Natural killer cell (primary cell): Measurements from ENCODE around the gene CBARP. TPM values are rescaled to one million over a fixed set of nuclear protein-coding genes. Genes with fewer than 3 reads are reported as not detected.

Experiments
- ATAC-seq, 3 donors: fragments of 150-1000 bp in 2 of 3; fragments of 200-7000 bp in 1 of 3; cut with Tn5 transposase; 1 replicate in 1 of 3; 2 replicates in 2 of 3; pipeline ENCODE4 v1.10.0; 2021; ENCODE audit warnings: mild to moderate bottlenecking in 2 of 3, moderate library complexity in 2 of 3
- DNase-seq, 2 donors: peaks; one replicate each; pipeline versions ENCODE4 v3.0.0 to v3.0.0-alpha.2; 2013 to 2021; ENCODE audit warnings: mixed read lengths in 1 of 2
- H3K27ac ChIP-seq: one replicate; pipeline ENCODE4 v1.5.1; 2013; ENCODE audit warnings: mild to moderate bottlenecking, low read length
- H3K27me3 ChIP-seq: one replicate; pipeline ENCODE4 v1.6.1; 2013; ENCODE audit warnings: low read length; ENCODE audit not compliant: control insufficient read depth, insufficient read depth
- H3K36me3 ChIP-seq: one replicate; pipeline ENCODE4 v1.6.1; 2013; ENCODE audit warnings: low read length; ENCODE audit not compliant: control insufficient read depth, insufficient read depth
- H3K4me1 ChIP-seq: one replicate; pipeline ENCODE4 v1.6.1; 2013; ENCODE audit warnings: low read length; ENCODE audit not compliant: control insufficient read depth, insufficient read depth
- H3K4me3 ChIP-seq: one replicate; pipeline ENCODE4 v1.5.1; 2013; ENCODE audit warnings: low read length
- H3K9me3 ChIP-seq: one replicate; pipeline ENCODE4 v1.6.1; 2013; ENCODE audit warnings: low read length; ENCODE audit not compliant: control insufficient read depth, insufficient read depth
- H3K27ac Mint-ChIP-seq, 2 donors: one replicate each; pipeline ENCODE4 v1.8.0; 2022; ENCODE audit warnings: mild to moderate bottlenecking in 2 of 2, mixed read lengths in 2 of 2, moderate library complexity in 1 of 2
- H3K27me3 Mint-ChIP-seq, 2 donors: one replicate each; pipeline ENCODE4 v1.8.0; 2022; ENCODE audit warnings: low read depth in 2 of 2, mixed read lengths in 2 of 2
- H3K36me3 Mint-ChIP-seq: one replicate; pipeline ENCODE4 v1.8.0; 2022; ENCODE audit warnings: mixed read lengths
- H3K4me1 Mint-ChIP-seq, 2 donors: one replicate each; pipeline ENCODE4 v1.8.0; 2022; ENCODE audit warnings: mixed read lengths in 2 of 2
- H3K4me3 Mint-ChIP-seq: one replicate; pipeline ENCODE4 v1.8.0; 2022; ENCODE audit warnings: mild to moderate bottlenecking, moderate library complexity, mixed read lengths
- H3K9me3 Mint-ChIP-seq, 2 donors: one replicate each; pipeline ENCODE4 v1.8.0; 2022; ENCODE audit warnings: mixed read lengths in 2 of 2
- CTCF ChIP-seq: fragments of 200-600 bp; IDR thresholded peaks from one replicate; pipeline ENCODE4 v1.8.0; 2022; ENCODE audit warnings: antibody characterized with exemption
- WGBS: methylation state at CpG from one replicate; pipeline ENCODE4 v1.1.7; 2013; ENCODE audit warnings: missing lambda C conversion rate; ENCODE audit not compliant: insufficient coverage; 5-methylcytosine and 5-hydroxymethylcytosine counted together
- intact Hi-C: fragments of 100-400 bp; cut with micrococcal nuclease; formaldehyde crosslinking; loops from one replicate; pipeline ENCODE4 v1.14.2; 2022
- total RNA-seq, 4 donors: library from RNA; stranded (reverse); fragments of 120-200 nt in 1 of 4; gene quantifications; one replicate each; pipeline versions ENCODE4 v1.2.3 to v1.2.4, GENCODE V29; 2013 to 2022

The CBARP gene
- total RNA-seq, 3 donors from 2014 or later (not counting 1 experiment from before 2014, with no cell fraction given) = 0.14 to 0.41 TPM; not detected in 1

- no peak overlapping the region for H3K27ac ChIP-seq
- intact Hi-C loops = no loop called here
- Mint-ChIP-seq H3K27me3 (peaks cover 12 to 22% of the 10 kb centered on the region in 2 donors), H3K9me3 (no peaks in the 10 kb centered on the region), H3K36me3 (no peaks in the 10 kb centered on the region), H3K4me1 (peaks cover 8 to 26% of the 10 kb centered on the region in 2 donors), H3K4me3 (no peak overlapping the region), H3K27ac (no peak overlapping the region)
- TF ChIP-seq CTCF = no peak
- peaks cover 17% of the 10 kb centered on the region for H3K4me1 ChIP-seq
- peaks cover 6% of the 10 kb centered on the region for H3K36me3 ChIP-seq
- ATAC-seq = no peak
- 86% methylated on average over 28 of the region's 29 CpGs for WGBS
- no peak for DNase-seq
- H3K9me3 ChIP-seq = no peaks in the 10 kb centered on the region
- H3K27me3 ChIP-seq = peaks cover 20% of the 10 kb centered on the region
- no peak overlapping the region for H3K4me3 ChIP-seq
These were observed 45.6 kb upstream of the CBARP start for GRCh38 chr19:1283207-1283916.

- 85% methylated on average over 18 of the region's 18 CpGs for WGBS
- Histone ChIP-seq H3K27me3 (peaks cover 16% of the 10 kb centered on the region), H3K36me3 (peaks cover 6% of the 10 kb centered on the region), H3K9me3 (no peaks in the 10 kb centered on the region), H3K4me3 (no peak overlapping the region), H3K27ac (no peak overlapping the region), H3K4me1 (peaks cover 12% of the 10 kb centered on the region)
- intact Hi-C loops = no loop called here
- Mint-ChIP-seq H3K27ac (no peak overlapping the region), H3K4me1 (peaks cover 8 to 26% of the 10 kb centered on the region in 2 donors), H3K36me3 (no peaks in the 10 kb centered on the region), H3K27me3 (peaks cover 12 to 22% of the 10 kb centered on the region in 2 donors), H3K9me3 (no peaks in the 10 kb centered on the region), H3K4me3 (no peak overlapping the region)
- TF ChIP-seq CTCF = no peak
- DNase-seq = no peak
- no peak for ATAC-seq
These were observed 44.9 kb upstream of the CBARP start for GRCh38 chr19:1282588-1283206.

GRCh38 chr19:1281569-1282287 is 43.9 kb upstream of the CBARP start:
- Histone ChIP-seq H3K36me3 (peaks cover 6% of the 10 kb centered on the region), H3K27me3 (peaks cover 11% of the 10 kb centered on the region), H3K9me3 (no peaks in the 10 kb centered on the region), H3K4me1 (peaks cover 14% of the 10 kb centered on the region), H3K27ac (no peak overlapping the region), H3K4me3 (no peak overlapping the region)
- intact Hi-C loops = no loop called here
- Mint-ChIP-seq H3K27me3 (peaks cover 12 to 18% of the 10 kb centered on the region in 2 donors), H3K4me3 (no peak overlapping the region), H3K4me1 (peaks cover 8 to 28% of the 10 kb centered on the region in 2 donors), H3K36me3 (no peaks in the 10 kb centered on the region), H3K9me3 (no peaks in the 10 kb centered on the region), H3K27ac (peak overlapping the region in 1 of 2 donors; percentile 47)
- ATAC-seq (no peak), DNase-seq (no peak)
- TF ChIP-seq CTCF = no peak
- 86% methylated on average over 15 of the region's 15 CpGs for WGBS
